MM.1S (cell line): ENCODE measurements around the gene PLA1A.

Experiments used
- DNase-seq: peaks from one replicate; pipeline ENCODE4 v3.0.0-alpha.2; 2015
- H2AFZ ChIP-seq: fragments of 300-600 bp; sonication (generic); 2 replicates; pipeline ENCODE4 v1.6.0; 2016; ENCODE audit warnings: antibody characterized with exemption, low read length
- H3F3A ChIP-seq: fragments of 300-600 bp; sonication (generic); 2 replicates; pipeline ENCODE4 v1.6.1; 2016; ENCODE audit warnings: mild to moderate bottlenecking, antibody characterized with exemption, low read length, moderate library complexity, mixed read lengths; ENCODE audit not compliant: insufficient read depth
- H3K27ac ChIP-seq: fragments of 300-600 bp; sonication (generic); 2 replicates; pipeline ENCODE4 v1.5.1; 2016; ENCODE audit warnings: mild to moderate bottlenecking, low read length
- H3K27me3 ChIP-seq: fragments of 300-600 bp; sonication (generic); replicated peaks from 2 replicates; pipeline ENCODE4 v1.6.0; 2016; ENCODE audit warnings: low read length; ENCODE audit not compliant: insufficient read depth
- H3K36me3 ChIP-seq: fragments of 300-600 bp; sonication (generic); replicated peaks from 2 replicates; pipeline ENCODE4 v1.6.1; 2016; ENCODE audit warnings: mild to moderate bottlenecking, low read length, mixed read lengths; ENCODE audit not compliant: insufficient read depth
- H3K4me1 ChIP-seq: fragments of 300-600 bp; sonication (generic); 2 replicates; pipeline ENCODE4 v1.6.1; 2016; ENCODE audit warnings: low read length, mixed read lengths
- H3K4me2 ChIP-seq: fragments of 300-600 bp; sonication (generic); 2 replicates; pipeline ENCODE4 v1.6.0; 2016; ENCODE audit warnings: low read depth, low read length
- H3K4me3 ChIP-seq: fragments of 300-600 bp; sonication (generic); 2 replicates; pipeline ENCODE4 v1.5.1; 2016; ENCODE audit warnings: low read length, mixed read lengths
- H3K79me2 ChIP-seq: fragments of 300-600 bp; sonication (generic); 2 replicates; pipeline ENCODE4 v1.6.1; 2016; ENCODE audit warnings: mixed run types, low read length, mixed read lengths
- H3K9ac ChIP-seq: fragments of 300-600 bp; sonication (generic); 2 replicates; pipeline ENCODE4 v1.6.1; 2016; ENCODE audit warnings: low read length, mixed read lengths
- H3K9me2 ChIP-seq: fragments of 300-600 bp; sonication (generic); replicated peaks from 2 replicates; pipeline ENCODE4 v1.6.1; 2016; ENCODE audit warnings: mild to moderate bottlenecking, low read length, mixed read lengths; ENCODE audit not compliant: insufficient read depth
- H3K9me3 ChIP-seq: fragments of 300-600 bp; sonication (generic); replicated peaks from 2 replicates; pipeline ENCODE4 v1.6.1; 2016; ENCODE audit warnings: mild to moderate bottlenecking, low read length, mixed read lengths; ENCODE audit not compliant: insufficient read depth
- H4K20me1 ChIP-seq: fragments of 300-600 bp; sonication (generic); 2 replicates; pipeline ENCODE4 v1.6.1; 2016; ENCODE audit warnings: mild to moderate bottlenecking, low read length, moderate library complexity, mixed read lengths; ENCODE audit not compliant: insufficient read depth
- CTCF ChIP-seq: fragments of 300-600 bp; sonication (generic); IDR thresholded peaks from 2 replicates; pipeline ENCODE4 v1.5.1; 2016; ENCODE audit warnings: antibody characterized with exemption, low read length, mixed read lengths
- EZH2 ChIP-seq: fragments of 300-600 bp; sonication (generic); optimal IDR thresholded peaks from 2 replicates; pipeline ENCODE3; 2017; ENCODE audit warnings: low read depth, mild to moderate bottlenecking, antibody characterized with exemption, low read length, mixed read lengths
- EZH2phosphoT487 ChIP-seq: fragments of 300-600 bp; sonication (generic); IDR thresholded peaks from 2 replicates; pipeline ENCODE4 v1.6.1; 2018; ENCODE audit warnings: antibody characterized with exemption, low read length

PLA1A gene

GRCh38 chr3:119669906-119670570 is 72.4 kb downstream of the PLA1A start:
- TF ChIP-seq EZH2phosphoT487 (no peak), EZH2 (no peak), CTCF (no peak)
- no peaks in the 10 kb centered on the region for H3K9me2 ChIP-seq
- H3K27me3 ChIP-seq = no peaks in the 10 kb centered on the region
- no peaks in the 10 kb centered on the region for H3F3A ChIP-seq
- no peak overlapping the region for H3K27ac ChIP-seq
- no peak overlapping the region for H3K4me3 ChIP-seq
- no peak overlapping the region for H3K9ac ChIP-seq
- peaks cover 18% of the 10 kb centered on the region for H3K79me2 ChIP-seq
- no peak overlapping the region for H2AFZ ChIP-seq
- no peak overlapping the region for H3K4me2 ChIP-seq
- no peaks in the 10 kb centered on the region for H4K20me1 ChIP-seq
- no peak for DNase-seq
- no peaks in the 10 kb centered on the region for H3K4me1 ChIP-seq
- H3K36me3 ChIP-seq = peaks cover 1% of the 10 kb centered on the region; the same call in 1 of the 2 replicates
- no peaks in the 10 kb centered on the region for H3K9me3 ChIP-seq

- Histone ChIP-seq H3K4me2 (no peak overlapping the region), H3K9me3 (no peaks in the 10 kb centered on the region), H3F3A (peaks cover 4% of the 10 kb centered on the region), H3K79me2 (peaks cover 35% of the 10 kb centered on the region), H3K4me3 (no peak overlapping the region), H3K4me1 (peaks cover 7% of the 10 kb centered on the region; the same call in 1 of the 2 replicates), H3K27ac (no peak overlapping the region), H4K20me1 (no peaks in the 10 kb centered on the region), H3K36me3 (peaks cover 4% of the 10 kb centered on the region; the same call in 1 of the 2 replicates), H3K27me3 (no peaks in the 10 kb centered on the region), H3K9ac (no peak overlapping the region), H3K9me2 (no peaks in the 10 kb centered on the region), H2AFZ (no peak overlapping the region)
- no peak for TF ChIP-seq EZH2phosphoT487
- TF ChIP-seq EZH2 = no peak
- no peak for TF ChIP-seq CTCF
- no peak for DNase-seq
Observed at GRCh38 chr3:119672776-119673175, 75.1 kb downstream of the PLA1A start.

- no peak overlapping the region for H3K27ac ChIP-seq
- H3F3A ChIP-seq = peaks cover 6% of the 10 kb centered on the region
- peaks cover 35% of the 10 kb centered on the region for H3K79me2 ChIP-seq
- H3K4me2 ChIP-seq = no peak overlapping the region
- H3K36me3 ChIP-seq = peaks cover 4% of the 10 kb centered on the region; the same call in 1 of the 2 replicates
- H3K4me1 ChIP-seq = peaks cover 7% of the 10 kb centered on the region; the same call in 1 of the 2 replicates
- DNase-seq = no peak
- TF ChIP-seq CTCF (no peak), EZH2 (no peak), EZH2phosphoT487 (no peak)
- no peak overlapping the region for H3K4me3 ChIP-seq
- H3K9me2 ChIP-seq = no peaks in the 10 kb centered on the region
- H2AFZ ChIP-seq = no peak overlapping the region
- no peaks in the 10 kb centered on the region for H3K9me3 ChIP-seq
- H3K27me3 ChIP-seq = no peaks in the 10 kb centered on the region
- H4K20me1 ChIP-seq = no peaks in the 10 kb centered on the region
- no peak overlapping the region for H3K9ac ChIP-seq
Observed at GRCh38 chr3:119673875-119674274, 76.2 kb downstream of the PLA1A start.
